Astrocyte (in vitro differentiated cells and primary cell): ENCODE results near the gene NOSTRIN. TPM values are rescaled to one million over a fixed set of nuclear protein-coding genes. Genes with fewer than 3 reads are reported as not detected.

ENCODE experiments used
- DNase-seq: peaks from one replicate; pipeline ENCODE4 v3.0.0-alpha.2; 2010; ENCODE audit warnings: low read depth
- FAIRE-seq: peaks from 2 replicates; lab custom pipeline; 2011; peaks lifted over from hg19 to GRCh38; lab: Jason Lieb, UNC
- H2AFZ ChIP-seq: 2 replicates; pipeline ENCODE4 v1.6.0; 2012; ENCODE audit warnings: low read depth, low read length, inconsistent platforms
- H3K27ac ChIP-seq: 2 replicates; pipeline ENCODE4 v1.5.1; 2011; ENCODE audit warnings: low read depth, low read length, inconsistent platforms
- H3K27me3 ChIP-seq: 2 replicates; pipeline ENCODE4 v1.6.0; 2011; ENCODE audit warnings: low read length, inconsistent platforms; ENCODE audit not compliant: insufficient read depth
- H3K36me3 ChIP-seq: 2 replicates; pipeline ENCODE4 v1.5.1; 2011; ENCODE audit warnings: low read length, inconsistent platforms; ENCODE audit not compliant: insufficient read depth
- H3K4me1 ChIP-seq: 2 replicates; pipeline ENCODE4 v1.5.1; 2011; ENCODE audit warnings: low read length, inconsistent platforms; ENCODE audit not compliant: insufficient read depth
- H3K4me2 ChIP-seq: 2 replicates; pipeline ENCODE4 v1.6.0; 2012; ENCODE audit warnings: low read length, inconsistent platforms
- H3K4me3 ChIP-seq: 2 replicates; pipeline ENCODE4 v1.5.1; 2011; ENCODE audit warnings: low read depth, mild to moderate bottlenecking, low read length, inconsistent platforms; ENCODE audit not compliant: insufficient read depth
- H3K79me2 ChIP-seq: 2 replicates; pipeline ENCODE4 v1.6.0; 2012; ENCODE audit warnings: mild to moderate bottlenecking, low read length, inconsistent platforms; ENCODE audit not compliant: insufficient read depth
- H3K9ac ChIP-seq: 2 replicates; pipeline ENCODE4 v1.6.0; 2012; ENCODE audit warnings: mild to moderate bottlenecking, low read length, inconsistent platforms
- H3K9me3 ChIP-seq: 2 replicates; pipeline ENCODE4 v1.5.1; 2012; ENCODE audit warnings: low read depth, mild to moderate bottlenecking, low read length, inconsistent platforms; ENCODE audit not compliant: insufficient read depth
- H4K20me1 ChIP-seq: 2 replicates; pipeline ENCODE4 v1.6.0; 2012; ENCODE audit warnings: low read length, inconsistent platforms; ENCODE audit not compliant: insufficient read depth
- H3K27ac Mint-ChIP-seq: one replicate; pipeline ENCODE4 v1.8.0; 2021; ENCODE audit warnings: mild to moderate bottlenecking, mixed read lengths; ENCODE audit not compliant: unreplicated experiment
- H3K27me3 Mint-ChIP-seq: one replicate; pipeline ENCODE4 v1.8.0; 2021; ENCODE audit warnings: low read depth, mixed read lengths; ENCODE audit not compliant: unreplicated experiment
- H3K36me3 Mint-ChIP-seq: one replicate; pipeline ENCODE4 v1.8.0; 2021; ENCODE audit warnings: low read depth, mixed read lengths; ENCODE audit not compliant: unreplicated experiment
- H3K4me1 Mint-ChIP-seq: one replicate; pipeline ENCODE4 v1.8.0; 2021; ENCODE audit warnings: low read depth, mixed read lengths; ENCODE audit not compliant: unreplicated experiment
- H3K4me3 Mint-ChIP-seq: one replicate; pipeline ENCODE4 v1.8.0; 2021; ENCODE audit warnings: mild to moderate bottlenecking, moderate library complexity, mixed read lengths; ENCODE audit not compliant: unreplicated experiment
- H3K9me3 Mint-ChIP-seq: one replicate; pipeline ENCODE4 v1.8.0; 2021; ENCODE audit warnings: mild to moderate bottlenecking, mixed read lengths; ENCODE audit not compliant: unreplicated experiment
- CTCF ChIP-seq: IDR thresholded peaks from 2 replicates; pipeline ENCODE4 v1.5.1; 2011; ENCODE audit warnings: low read depth, mild to moderate bottlenecking, inconsistent platforms, low read length, moderate library complexity; ENCODE audit not compliant: insufficient read depth
- EZH2 ChIP-seq: IDR thresholded peaks from 2 replicates; pipeline ENCODE4 v1.6.1; 2012; ENCODE audit warnings: mild to moderate bottlenecking, low read length, inconsistent platforms; ENCODE audit not compliant: insufficient read depth
- total RNA-seq: library from RNA; stranded (reverse); gene quantifications from 2 replicates; pipeline ENCODE4 v1.2.1, GENCODE V29; 2021

The NOSTRIN gene
- total RNA-seq, 1 donor from 2014 or later: not detected

GRCh38 chr2:168841445-168841844, 39.0 kb downstream of the NOSTRIN start:
- Mint-ChIP-seq H3K9me3 (no peaks in the 10 kb centered on the region), H3K27me3 (peaks cover 2% of the 10 kb centered on the region), H3K4me1 (no peaks in the 10 kb centered on the region), H3K4me3 (no peak overlapping the region), H3K36me3 (no peaks in the 10 kb centered on the region), H3K27ac (no peak overlapping the region)
- no peaks in the 10 kb centered on the region for H4K20me1 ChIP-seq
- no peak overlapping the region for H3K9ac ChIP-seq
- no peaks in the 10 kb centered on the region for H3K9me3 ChIP-seq
- H2AFZ ChIP-seq: no peak overlapping the region
- FAIRE-seq (no peak), DNase-seq (no peak)
- no peak overlapping the region for H3K27ac ChIP-seq
- H3K27me3 ChIP-seq: no peaks in the 10 kb centered on the region
- no peaks in the 10 kb centered on the region for H3K4me1 ChIP-seq
- H3K4me3 ChIP-seq: no peak overlapping the region
- H3K36me3 ChIP-seq: no peaks in the 10 kb centered on the region
- no peak overlapping the region for H3K4me2 ChIP-seq
- no peaks in the 10 kb centered on the region for H3K79me2 ChIP-seq
- TF ChIP-seq CTCF (no peak), EZH2 (no peak)

- Mint-ChIP-seq H3K36me3 (no peaks in the 10 kb centered on the region), H3K4me3 (no peak overlapping the region), H3K9me3 (no peaks in the 10 kb centered on the region), H3K27ac (no peak overlapping the region), H3K27me3 (no peaks in the 10 kb centered on the region), H3K4me1 (no peaks in the 10 kb centered on the region)
- no peaks in the 10 kb centered on the region for H3K4me1 ChIP-seq
- no peak for FAIRE-seq
- H3K9me3 ChIP-seq: no peaks in the 10 kb centered on the region
- TF ChIP-seq EZH2: no peak
- no peak overlapping the region for H3K4me2 ChIP-seq
- no peaks in the 10 kb centered on the region for H4K20me1 ChIP-seq
- no peaks in the 10 kb centered on the region for H3K79me2 ChIP-seq
- no peak overlapping the region for H3K4me3 ChIP-seq
- H3K36me3 ChIP-seq: no peaks in the 10 kb centered on the region
- no peak overlapping the region for H3K9ac ChIP-seq
- H3K27ac ChIP-seq: no peak overlapping the region
- DNase-seq: no peak
- no peak overlapping the region for H2AFZ ChIP-seq
- no peaks in the 10 kb centered on the region for H3K27me3 ChIP-seq
These were observed 40.8 kb downstream of the NOSTRIN start for GRCh38 chr2:168843253-168843652.

GRCh38 chr2:168848225-168848624, 45.8 kb downstream of the NOSTRIN start:
- H4K20me1 ChIP-seq: no peaks in the 10 kb centered on the region
- H3K9me3 Mint-ChIP-seq: no peaks in the 10 kb centered on the region
- no peaks in the 10 kb centered on the region for H3K36me3 Mint-ChIP-seq
- peaks cover 5% of the 10 kb centered on the region for H3K4me1 Mint-ChIP-seq
- H3K9me3 ChIP-seq: no peaks in the 10 kb centered on the region
- H3K27ac Mint-ChIP-seq: no peak overlapping the region
- H3K27ac ChIP-seq: no peak overlapping the region
- no peak for TF ChIP-seq CTCF
- DNase-seq (no peak), FAIRE-seq (no peak)
- H3K4me2 ChIP-seq: no peak overlapping the region
- no peak overlapping the region for H3K9ac ChIP-seq
- no peak overlapping the region for H2AFZ ChIP-seq
- H3K4me1 ChIP-seq: no peaks in the 10 kb centered on the region
- no peaks in the 10 kb centered on the region for H3K27me3 Mint-ChIP-seq
- H3K79me2 ChIP-seq: no peaks in the 10 kb centered on the region
- H3K36me3 ChIP-seq: no peaks in the 10 kb centered on the region
- H3K4me3 ChIP-seq: no peak overlapping the region
- no peaks in the 10 kb centered on the region for H3K27me3 ChIP-seq
- H3K4me3 Mint-ChIP-seq: no peak overlapping the region
